Parathyroid adenoma (tissue), 2 donors: ENCODE results near the gene UNC5C.
"Not testable (repeated sequence)": the region's sequence is repeated elsewhere in the genome, so short reads cannot be mapped to it uniquely, and the experiment has no call there.

Experiments
- H2AFZ ChIP-seq: fragments of 300-600 bp; sonication (generic); one replicate; pipeline ENCODE4 v1.7.0; 2017; ENCODE audit warnings: antibody characterized with exemption, mild to moderate bottlenecking
- H3K27ac ChIP-seq: fragments of 300-600 bp; sonication (generic); one replicate; pipeline ENCODE4 v1.7.0; 2017
- H3K27me3 ChIP-seq: fragments of 300-600 bp; sonication (generic); one replicate; pipeline ENCODE4 v1.7.0; 2017; ENCODE audit warnings: low read length; ENCODE audit not compliant: control insufficient read depth, insufficient read depth
- H3K36me3 ChIP-seq: fragments of 300-600 bp; sonication (generic); one replicate; pipeline ENCODE4 v1.7.0; 2017; ENCODE audit warnings: low read length; ENCODE audit not compliant: control insufficient read depth, insufficient read depth
- H3K4me1 ChIP-seq: fragments of 300-600 bp; sonication (generic); one replicate; pipeline ENCODE4 v1.7.0; 2017; ENCODE audit warnings: control low read depth
- H3K4me2 ChIP-seq: fragments of 300-600 bp; sonication (generic); one replicate; pipeline ENCODE4 v1.7.0; 2017; ENCODE audit warnings: low read length
- H3K4me3 ChIP-seq: fragments of 300-600 bp; sonication (generic); one replicate; pipeline ENCODE4 v1.7.0; 2017; ENCODE audit warnings: low read depth, low read length
- H3K79me2 ChIP-seq: fragments of 300-600 bp; sonication (generic); one replicate; pipeline ENCODE4 v1.7.0; 2017; ENCODE audit warnings: control low read depth
- H3K9ac ChIP-seq: fragments of 300-600 bp; sonication (generic); one replicate; pipeline ENCODE4 v1.7.0; 2017; ENCODE audit warnings: mild to moderate bottlenecking
- H3K9me3 ChIP-seq: fragments of 300-600 bp; sonication (generic); one replicate; pipeline ENCODE4 v1.7.0; 2017; ENCODE audit warnings: low read length; ENCODE audit not compliant: control insufficient read depth
- TF ChIP-seq, protein P1 (sequence below): fragments of 300-600 bp; sonication (generic); IDR thresholded peaks from one replicate; pipeline ENCODE4 v1.7.0; 2017; ENCODE audit warnings: antibody characterized with exemption, mild to moderate bottlenecking
- donor health status: primary hyperparathyroidism.

The UNC5C gene

DNA sequence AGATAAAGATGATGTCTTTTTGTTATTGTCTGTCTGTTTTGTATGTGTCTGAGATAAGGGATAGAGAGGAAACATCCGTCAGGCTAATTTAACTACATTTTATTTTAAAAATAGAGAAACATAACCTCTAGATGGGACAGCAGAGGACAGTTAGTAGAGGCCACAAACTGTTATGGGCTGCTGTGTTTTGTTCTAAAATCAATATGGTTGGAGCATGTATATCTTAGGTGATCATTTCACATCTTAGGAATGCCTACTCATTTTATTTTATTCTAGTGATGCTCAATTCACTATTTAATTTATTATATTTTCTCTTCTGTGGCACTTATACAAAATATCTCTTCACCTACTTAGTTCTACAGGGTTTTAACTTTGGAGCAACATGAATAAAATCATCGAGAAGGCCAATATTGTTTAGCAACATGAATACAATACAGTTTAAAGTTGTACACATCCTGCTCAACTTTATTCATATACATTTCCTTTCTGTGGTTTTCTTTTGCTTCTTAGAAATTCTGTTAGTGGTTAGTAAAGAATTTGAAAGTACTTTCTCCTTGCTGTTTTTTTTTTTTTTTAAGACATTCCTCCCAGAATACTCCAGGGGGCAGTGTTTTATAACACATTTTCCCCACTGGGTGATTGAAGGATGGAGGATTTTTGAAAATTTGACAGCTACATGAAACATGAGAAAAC, 392.9 kb downstream of the UNC5C start:
- H2AFZ ChIP-seq: no peak overlapping the region
- H3K79me2 ChIP-seq: no peaks in the 10 kb centered on the region
- no peak overlapping the region for H3K27ac ChIP-seq
- no peak overlapping the region for H3K4me3 ChIP-seq
- no peaks in the 10 kb centered on the region for H3K27me3 ChIP-seq
- H3K4me1 ChIP-seq: no peaks in the 10 kb centered on the region
- H3K9me3 ChIP-seq: no peaks in the 10 kb centered on the region
- H3K36me3 ChIP-seq: no peaks in the 10 kb centered on the region
- TF ChIP-seq, protein P1, sequence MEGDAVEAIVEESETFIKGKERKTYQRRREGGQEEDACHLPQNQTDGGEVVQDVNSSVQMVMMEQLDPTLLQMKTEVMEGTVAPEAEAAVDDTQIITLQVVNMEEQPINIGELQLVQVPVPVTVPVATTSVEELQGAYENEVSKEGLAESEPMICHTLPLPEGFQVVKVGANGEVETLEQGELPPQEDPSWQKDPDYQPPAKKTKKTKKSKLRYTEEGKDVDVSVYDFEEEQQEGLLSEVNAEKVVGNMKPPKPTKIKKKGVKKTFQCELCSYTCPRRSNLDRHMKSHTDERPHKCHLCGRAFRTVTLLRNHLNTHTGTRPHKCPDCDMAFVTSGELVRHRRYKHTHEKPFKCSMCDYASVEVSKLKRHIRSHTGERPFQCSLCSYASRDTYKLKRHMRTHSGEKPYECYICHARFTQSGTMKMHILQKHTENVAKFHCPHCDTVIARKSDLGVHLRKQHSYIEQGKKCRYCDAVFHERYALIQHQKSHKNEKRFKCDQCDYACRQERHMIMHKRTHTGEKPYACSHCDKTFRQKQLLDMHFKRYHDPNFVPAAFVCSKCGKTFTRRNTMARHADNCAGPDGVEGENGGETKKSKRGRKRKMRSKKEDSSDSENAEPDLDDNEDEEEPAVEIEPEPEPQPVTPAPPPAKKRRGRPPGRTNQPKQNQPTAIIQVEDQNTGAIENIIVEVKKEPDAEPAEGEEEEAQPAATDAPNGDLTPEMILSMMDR: no peak
- H3K4me2 ChIP-seq: no peak overlapping the region
- no peak overlapping the region for H3K9ac ChIP-seq

DNA sequence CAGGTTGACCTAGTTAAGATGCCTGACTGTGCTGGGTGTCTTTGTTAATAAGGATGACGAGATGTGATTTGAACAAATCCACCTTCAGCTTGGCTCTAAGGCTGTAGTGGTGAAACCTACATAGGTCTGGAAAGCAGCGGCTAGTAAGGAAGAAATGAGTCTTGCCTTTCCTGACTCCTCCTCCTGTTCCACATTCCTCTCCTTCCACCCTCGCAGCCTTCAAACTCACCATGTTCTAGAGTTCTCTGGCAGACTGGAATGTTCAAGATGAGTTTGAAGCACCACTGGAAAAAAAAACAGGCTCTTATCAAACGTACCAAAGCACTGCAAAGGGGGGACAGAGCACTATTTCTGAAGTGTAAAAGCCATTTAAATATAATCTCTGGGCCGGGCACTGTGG, 395.6 kb downstream of the UNC5C start:
- no peaks in the 10 kb centered on the region for H3K27me3 ChIP-seq
- H3K9me3 ChIP-seq: no peaks in the 10 kb centered on the region
- H3K36me3 ChIP-seq: no peaks in the 10 kb centered on the region
- H2AFZ ChIP-seq: no peak overlapping the region
- H3K4me1 ChIP-seq: no peaks in the 10 kb centered on the region
- no peak overlapping the region for H3K4me3 ChIP-seq
- no peak overlapping the region for H3K4me2 ChIP-seq
- TF ChIP-seq, protein P1: no peak
- no peaks in the 10 kb centered on the region for H3K79me2 ChIP-seq
- no peak overlapping the region for H3K27ac ChIP-seq
- no peak overlapping the region for H3K9ac ChIP-seq

DNA sequence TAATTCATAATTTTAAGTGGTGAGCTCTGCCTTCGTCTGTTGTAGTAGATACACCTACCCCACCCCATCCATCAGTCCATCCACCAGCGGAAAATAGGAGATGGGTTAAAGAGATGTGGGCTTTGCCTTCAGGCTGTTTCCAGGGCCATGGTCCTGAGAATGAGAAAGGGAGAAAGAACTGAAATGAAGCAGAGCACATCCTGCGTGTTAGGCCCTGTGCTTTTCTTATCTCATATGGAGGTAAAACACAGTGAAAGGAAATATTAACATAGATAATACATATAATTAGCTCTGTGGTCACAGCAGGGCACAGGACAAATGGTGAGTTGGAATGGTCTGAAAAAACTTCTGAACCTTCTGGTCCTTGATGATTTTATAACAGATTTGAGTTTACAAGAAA, 397.5 kb downstream of the UNC5C start:
- H3K4me1 ChIP-seq: no peaks in the 10 kb centered on the region
- H3K9me3 ChIP-seq: no peaks in the 10 kb centered on the region
- H3K27me3 ChIP-seq: no peaks in the 10 kb centered on the region
- H3K36me3 ChIP-seq: no peaks in the 10 kb centered on the region
- no peak overlapping the region for H3K9ac ChIP-seq
- TF ChIP-seq, protein P1: no peak
- no peak overlapping the region for H3K4me3 ChIP-seq
- H3K4me2 ChIP-seq: no peak overlapping the region
- H2AFZ ChIP-seq: no peak overlapping the region
- no peak overlapping the region for H3K27ac ChIP-seq
- H3K79me2 ChIP-seq: no peaks in the 10 kb centered on the region

DNA sequence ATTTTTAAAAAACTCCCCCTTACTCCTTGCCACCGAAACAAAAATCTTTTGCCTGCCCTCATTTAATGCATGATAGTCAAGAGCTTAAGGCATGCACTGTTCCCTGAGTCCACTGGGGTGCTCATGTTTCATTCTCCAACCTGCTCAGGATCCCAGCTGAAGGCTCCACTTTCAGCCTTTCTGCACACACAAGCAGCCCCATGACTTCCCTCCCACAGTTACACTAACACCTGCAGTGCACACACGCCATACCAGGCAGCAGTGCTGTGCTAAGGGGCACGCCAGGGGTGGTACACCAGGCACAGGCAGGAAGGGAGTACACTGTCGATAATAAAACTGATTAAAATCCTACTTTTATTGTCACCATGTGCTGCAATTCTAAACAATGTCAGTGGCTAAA, 405.8 kb downstream of the UNC5C start:
- no peaks in the 10 kb centered on the region for H3K9me3 ChIP-seq
- no peak overlapping the region for H3K4me2 ChIP-seq
- H3K9ac ChIP-seq: no peak overlapping the region
- no peaks in the 10 kb centered on the region for H3K4me1 ChIP-seq
- TF ChIP-seq, protein P1: no peak
- no peaks in the 10 kb centered on the region for H3K79me2 ChIP-seq
- H3K27me3 ChIP-seq: no peaks in the 10 kb centered on the region
- H3K27ac ChIP-seq: no peak overlapping the region
- no peak overlapping the region for H2AFZ ChIP-seq
- no peaks in the 10 kb centered on the region for H3K36me3 ChIP-seq
- H3K4me3 ChIP-seq: no peak overlapping the region

DNA sequence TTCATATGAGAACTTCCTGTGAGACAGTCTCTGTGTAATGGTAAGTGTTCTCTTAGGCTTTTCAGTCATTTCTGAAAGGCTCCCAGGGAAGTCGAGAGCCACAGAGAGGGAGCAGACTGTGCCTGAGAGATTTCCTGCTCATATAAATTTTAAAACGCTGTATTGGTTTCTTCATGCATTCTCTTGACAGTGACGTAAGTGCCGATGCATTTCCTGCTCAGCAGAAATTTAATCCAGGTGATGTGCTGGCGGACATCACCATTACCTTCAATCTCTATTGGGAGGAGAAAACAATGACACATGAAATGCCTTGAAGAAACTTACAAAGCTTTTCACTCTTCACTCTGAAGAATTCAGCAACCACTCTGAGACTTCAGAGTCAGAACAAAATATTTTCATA, 407.4 kb downstream of the UNC5C start:
- no peaks in the 10 kb centered on the region for H3K27me3 ChIP-seq
- no peak overlapping the region for H3K4me2 ChIP-seq
- H3K9ac ChIP-seq: no peak overlapping the region
- TF ChIP-seq, protein P1: no peak
- H3K79me2 ChIP-seq: no peaks in the 10 kb centered on the region
- no peak overlapping the region for H3K4me3 ChIP-seq
- no peaks in the 10 kb centered on the region for H3K4me1 ChIP-seq
- no peak overlapping the region for H3K27ac ChIP-seq
- H3K36me3 ChIP-seq: no peaks in the 10 kb centered on the region
- H3K9me3 ChIP-seq: no peaks in the 10 kb centered on the region
- no peak overlapping the region for H2AFZ ChIP-seq

DNA sequence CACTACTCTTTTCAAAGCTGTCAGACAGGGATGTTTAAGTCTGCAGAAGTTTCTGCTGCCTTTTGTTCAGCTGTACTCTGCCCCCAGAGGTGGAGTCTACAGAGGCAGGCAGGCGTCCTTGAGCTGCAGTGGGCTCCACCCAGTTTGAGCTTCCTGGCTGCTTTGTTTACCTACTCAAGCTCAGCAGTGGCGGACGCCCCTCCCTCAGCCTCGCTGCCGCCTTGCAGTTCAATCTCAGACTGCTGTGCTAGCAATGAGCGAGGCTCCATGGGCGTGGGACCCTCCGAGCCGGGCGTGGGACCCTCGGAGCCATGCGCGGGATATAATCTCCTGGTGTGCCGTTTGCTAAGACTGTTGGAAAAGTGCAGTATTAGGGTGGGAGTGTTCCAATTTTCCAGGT, 409.3 kb downstream of the UNC5C start:
- H3K27ac ChIP-seq, H3K4me3 ChIP-seq, H3K9me3 ChIP-seq, H2AFZ ChIP-seq, H3K27me3 ChIP-seq, H3K36me3 ChIP-seq, H3K4me2 ChIP-seq, H3K4me1 ChIP-seq, H3K79me2 ChIP-seq, H3K9ac ChIP-seq: not testable (repeated sequence)

DNA sequence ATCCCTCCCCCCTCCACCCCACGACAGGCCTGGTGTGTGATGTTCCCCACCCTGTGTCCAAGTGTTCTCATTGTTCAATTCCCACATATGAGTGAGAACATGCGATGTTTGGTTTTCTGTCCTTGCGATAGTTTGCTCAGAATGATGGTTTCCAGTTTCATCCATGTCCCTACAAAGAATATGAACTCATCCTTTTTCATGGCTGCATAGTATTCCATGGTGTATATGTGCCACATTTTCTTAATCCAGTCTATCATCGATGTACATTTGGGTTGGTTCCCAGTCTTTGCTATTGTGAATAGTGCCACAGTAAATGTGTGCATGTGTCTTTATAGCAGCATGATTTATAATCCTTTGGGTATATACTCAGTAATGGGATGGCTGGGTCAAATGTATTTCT, 414.8 kb downstream of the UNC5C start:
- not testable (repeated sequence) for H3K9me3 ChIP-seq, H3K27ac ChIP-seq, H3K4me1 ChIP-seq, H3K4me3 ChIP-seq, H3K27me3 ChIP-seq, H3K36me3 ChIP-seq, H2AFZ ChIP-seq, H3K9ac ChIP-seq, H3K4me2 ChIP-seq, H3K79me2 ChIP-seq
